HuH-7 (cell line): ENCODE data around the gene TBL1Y.
"Not testable (repeated sequence)": the region's sequence is repeated elsewhere in the genome, so short reads cannot be mapped to it uniquely, and the experiment has no call there.

ENCODE experiments used
- DNase-seq: peaks from one replicate; pipeline ENCODE4 v3.0.0; 2011; ENCODE audit warnings: low spot score

Gene TBL1Y

DNA sequence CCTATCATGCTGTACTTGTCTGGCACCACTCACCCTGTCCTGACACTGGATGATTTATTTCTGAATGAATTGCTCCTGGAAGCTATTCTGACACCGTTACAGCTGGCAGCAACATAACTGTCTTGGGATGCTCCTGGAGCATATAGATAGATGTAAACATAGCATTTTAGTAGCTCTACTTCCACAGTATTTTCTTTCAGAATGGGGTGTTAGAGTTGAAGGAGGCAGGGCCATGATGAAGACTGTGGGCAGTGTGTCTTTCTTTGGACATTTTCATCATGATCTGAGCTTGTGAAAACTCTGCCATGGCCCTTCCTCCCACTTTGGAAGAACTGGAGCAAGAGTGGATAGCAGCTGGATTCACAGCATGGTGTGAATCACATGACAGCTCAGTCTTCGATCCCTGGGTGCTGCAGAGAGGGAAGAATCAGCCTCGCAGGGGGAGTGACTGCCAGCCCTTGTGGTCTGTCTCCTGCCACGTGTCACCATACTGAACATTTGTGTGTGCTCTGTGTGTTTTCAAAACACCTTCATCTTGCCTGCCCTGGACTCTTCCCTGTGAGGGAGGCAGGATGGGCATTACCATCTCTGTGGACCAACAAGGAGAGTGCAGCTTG, 61.9 kb downstream of the TBL1Y start:
- DNase-seq = no peak

DNA sequence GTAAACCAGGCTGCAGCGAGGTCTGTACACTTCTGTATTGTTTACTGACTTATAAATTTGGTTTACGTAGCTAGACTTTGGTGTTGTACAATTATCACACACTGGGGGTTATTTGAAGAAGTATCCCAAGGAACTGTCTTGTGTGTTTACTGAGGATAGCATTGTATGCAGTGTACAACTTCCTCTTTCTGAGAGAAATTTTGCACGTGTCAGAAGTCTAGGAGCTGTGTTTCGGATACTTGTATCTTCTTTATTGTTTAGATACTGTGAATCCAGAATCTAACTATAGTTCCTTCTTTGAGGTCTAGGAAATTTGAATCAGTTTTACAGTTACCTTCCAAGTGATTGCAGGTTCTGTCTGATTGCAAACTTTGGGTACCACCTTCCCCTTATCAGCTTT, 64.5 kb downstream of the TBL1Y start:
- DNase-seq = no peak

DNA sequence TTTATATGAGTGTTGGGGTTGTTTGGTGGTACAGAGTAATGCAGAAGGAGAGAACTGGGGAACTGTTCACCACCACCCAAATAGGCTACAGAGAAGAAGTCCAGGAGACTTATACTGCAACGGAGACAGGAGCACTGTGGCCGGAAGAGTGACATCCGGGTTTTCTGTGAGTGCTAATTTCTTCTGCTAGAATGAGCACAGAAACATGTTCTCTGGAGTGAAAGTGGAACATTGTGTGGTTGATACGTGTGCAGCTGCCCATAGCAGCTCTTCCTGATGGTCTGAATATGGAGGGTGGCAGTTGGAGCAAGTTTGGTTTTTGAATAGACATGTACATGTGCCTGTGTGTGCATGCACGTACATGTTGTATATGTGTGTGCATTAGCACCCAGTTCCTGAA, 67.3 kb downstream of the TBL1Y start:
- DNase-seq = no peak

DNA sequence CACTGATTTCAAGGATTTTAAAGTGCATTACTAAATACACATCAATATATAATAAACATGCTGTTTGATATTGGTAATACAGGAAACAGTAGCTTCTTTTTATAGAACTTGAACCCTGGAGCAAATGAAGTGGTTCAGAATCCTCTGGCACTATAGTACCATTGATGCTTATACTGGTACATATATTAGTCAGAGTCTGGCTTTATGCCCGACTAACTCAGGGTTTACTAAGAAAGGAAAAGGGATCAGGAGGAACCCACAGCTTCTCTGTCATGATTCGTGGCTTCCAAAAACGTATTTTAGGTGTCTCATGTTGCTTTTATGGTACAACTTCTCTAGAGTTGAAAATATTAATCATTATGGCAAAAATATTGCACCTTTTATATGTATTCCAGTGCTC, 72.7 kb downstream of the TBL1Y start:
- no peak for DNase-seq

DNA sequence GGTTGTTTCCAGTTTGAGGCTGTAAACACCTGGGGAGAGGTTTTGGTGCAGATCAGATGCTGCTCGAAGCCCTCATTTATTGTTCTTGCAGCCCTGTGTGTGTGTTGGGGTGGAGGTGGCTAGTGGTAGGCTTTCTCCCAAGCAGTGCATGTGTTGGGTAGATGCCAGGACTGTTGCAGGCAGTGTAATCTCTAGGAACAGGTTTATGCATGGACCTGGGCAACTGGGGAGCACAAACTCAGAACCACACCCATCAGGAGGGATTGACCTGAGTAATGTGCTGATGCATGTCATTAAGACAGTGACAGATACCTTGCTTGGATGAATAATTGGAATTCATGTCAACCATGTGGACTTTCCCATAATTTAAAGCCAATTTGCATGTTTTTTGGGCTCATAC, 77.3 kb downstream of the TBL1Y start:
- DNase-seq = no peak

DNA sequence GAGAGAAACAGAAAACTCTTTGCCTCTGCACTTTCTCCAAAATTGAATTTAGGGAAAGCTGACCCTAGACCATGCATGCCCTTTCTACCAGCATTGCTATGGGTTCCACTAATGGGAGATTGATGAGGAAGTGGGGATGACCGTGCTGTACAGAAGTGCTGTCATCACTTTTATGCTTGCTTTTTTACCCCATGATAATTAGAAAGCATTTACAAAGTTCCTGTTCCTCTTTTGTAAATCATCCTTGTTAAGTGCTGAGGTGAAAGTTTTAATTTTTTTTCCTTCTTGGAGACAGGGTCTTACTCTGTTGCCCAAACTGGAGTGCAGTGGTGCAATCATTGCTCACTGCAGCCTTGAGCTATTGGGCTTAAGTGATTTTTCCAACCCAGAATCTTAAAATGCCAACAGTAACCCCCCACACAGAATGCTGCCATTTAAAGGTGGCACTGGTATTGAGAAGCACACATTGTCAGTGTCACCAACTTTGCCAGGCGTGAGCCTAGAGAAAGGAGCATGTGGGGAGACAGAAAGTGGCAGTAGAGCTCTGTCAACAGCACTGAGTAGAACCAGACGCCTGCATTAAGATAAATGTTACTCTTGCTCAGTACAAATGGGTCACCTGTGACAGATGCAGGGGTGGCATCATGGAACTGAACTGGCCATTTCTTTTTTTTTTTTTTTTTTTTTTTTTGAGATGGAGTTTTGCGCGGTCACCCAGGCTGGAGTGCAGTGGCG, 79.6 kb downstream of the TBL1Y start:
- no peak for DNase-seq

DNA sequence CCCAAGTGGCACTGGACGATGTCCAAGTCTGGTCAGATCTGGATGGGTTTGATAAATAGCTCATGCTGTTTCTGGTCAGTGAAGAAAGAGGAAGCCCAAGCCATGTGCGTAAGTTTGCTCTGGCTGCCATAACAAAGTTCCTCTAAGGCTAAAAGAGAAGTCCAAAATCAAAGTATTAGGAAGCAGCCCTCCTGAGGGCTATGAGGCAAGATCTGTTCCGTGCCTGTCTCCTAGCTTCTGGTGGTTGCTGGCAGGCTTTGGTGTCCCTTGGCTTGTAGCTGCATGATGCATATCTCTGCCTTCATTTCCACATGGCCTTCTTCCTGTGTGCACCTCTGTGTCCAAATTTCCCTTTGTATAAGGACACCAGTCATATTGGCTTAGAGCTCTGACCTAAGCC, 81.5 kb downstream of the TBL1Y start:
- no peak for DNase-seq

DNA sequence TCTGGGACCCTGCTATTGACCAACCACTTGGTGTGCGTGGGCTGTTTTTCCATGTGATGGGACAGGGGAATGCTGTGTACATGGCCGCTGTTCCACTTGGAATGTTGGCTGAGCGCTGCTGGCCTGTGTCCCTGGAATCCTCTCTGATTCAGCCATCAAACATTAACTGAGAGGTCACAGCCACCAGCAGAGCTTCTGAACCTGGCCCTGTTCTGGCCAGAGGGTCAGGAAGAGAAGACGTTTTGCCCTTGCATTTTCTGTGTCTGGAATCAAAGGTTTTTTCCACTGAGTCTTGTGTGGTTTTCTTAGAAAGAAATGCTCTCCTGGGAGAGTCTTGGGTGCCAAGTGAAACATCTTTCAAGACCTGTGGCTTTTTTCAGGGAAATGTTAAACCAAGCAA, 85.5 kb downstream of the TBL1Y start:
- no peak for DNase-seq

DNA sequence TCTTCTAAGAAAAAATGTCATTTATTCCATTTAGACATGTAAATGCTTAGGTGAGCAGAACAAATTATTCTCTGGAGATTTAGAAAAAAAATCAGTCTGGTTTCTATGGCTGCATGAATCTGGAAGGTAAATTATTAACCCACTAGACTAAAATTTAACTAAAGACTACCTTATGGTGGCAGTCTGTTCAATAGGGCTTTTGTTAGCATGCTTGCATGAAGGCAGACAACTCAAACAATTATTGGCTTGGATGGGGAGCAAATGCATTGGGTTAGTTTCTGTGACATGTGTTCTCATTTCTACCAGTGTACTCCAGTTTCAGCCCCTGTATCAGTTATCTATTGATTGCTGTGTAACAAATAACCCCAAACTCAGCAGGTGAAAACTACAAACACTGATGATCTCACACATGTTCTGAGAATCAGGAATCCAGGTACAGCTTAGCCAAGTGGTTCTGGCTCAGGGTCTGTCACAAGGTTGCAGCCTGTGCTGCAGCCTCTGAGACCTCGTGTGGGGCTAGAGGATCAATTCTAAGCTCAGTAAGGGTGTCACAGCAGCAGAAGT, 87.1 kb downstream of the TBL1Y start:
- no peak for DNase-seq

DNA sequence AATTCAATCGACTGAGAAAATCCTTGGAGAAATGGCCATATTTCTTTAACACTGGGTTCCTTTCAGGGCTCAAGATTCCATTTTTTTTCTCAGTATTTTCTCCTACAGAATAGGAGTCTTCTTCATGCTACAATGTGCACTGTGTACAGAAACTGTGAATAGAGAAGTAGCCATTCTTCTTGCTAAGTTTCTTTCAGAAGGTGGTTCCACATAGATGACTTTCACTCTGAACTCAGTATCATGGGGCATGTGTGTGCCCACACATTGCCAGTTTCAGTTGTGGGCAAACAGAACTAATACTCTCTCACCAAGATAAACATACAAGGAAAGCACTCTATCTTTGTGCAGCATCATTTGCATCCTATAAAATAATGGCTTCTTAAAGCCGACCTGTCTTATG, 89.4 kb downstream of the TBL1Y start:
- no peak for DNase-seq

DNA sequence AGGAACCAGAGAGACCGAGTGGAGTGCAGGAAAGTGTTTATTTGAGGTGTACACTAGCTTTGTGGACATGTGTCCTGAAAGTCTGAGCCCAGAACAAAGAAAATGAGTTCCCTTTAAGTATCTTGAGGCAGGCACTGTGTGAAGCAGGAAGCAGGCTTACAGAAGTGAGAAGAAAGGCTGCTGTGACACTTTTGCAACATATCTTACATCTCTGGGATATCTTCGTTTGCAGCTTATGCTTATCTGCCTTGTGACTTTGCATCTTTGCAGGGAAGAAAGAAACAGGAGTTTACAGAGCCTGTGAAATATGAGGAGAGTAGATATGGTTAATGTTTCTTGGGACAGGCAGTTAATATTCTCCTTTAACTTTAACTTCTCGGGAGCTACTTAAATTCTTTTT, 92.1 kb downstream of the TBL1Y start:
- no peak for DNase-seq

DNA sequence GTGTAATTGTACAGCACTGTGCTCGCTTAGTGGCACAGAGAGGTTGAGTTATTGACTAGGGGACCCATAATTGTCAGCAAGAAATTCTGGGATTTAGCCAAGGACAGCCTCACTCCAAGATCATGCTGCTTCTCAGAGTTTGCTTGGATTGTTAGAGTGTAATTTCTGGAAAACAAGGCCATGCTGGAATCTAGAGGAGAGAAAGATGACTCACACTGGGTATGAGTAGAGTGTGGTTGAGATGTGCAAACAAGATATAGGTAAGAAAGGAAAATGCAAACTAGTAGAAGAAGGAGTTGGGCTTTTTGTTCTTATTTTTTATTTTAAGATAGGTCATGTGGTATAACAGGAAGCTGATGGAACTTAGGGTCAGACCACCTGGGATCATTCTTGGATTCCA, 97.4 kb downstream of the TBL1Y start:
- no peak for DNase-seq

DNA sequence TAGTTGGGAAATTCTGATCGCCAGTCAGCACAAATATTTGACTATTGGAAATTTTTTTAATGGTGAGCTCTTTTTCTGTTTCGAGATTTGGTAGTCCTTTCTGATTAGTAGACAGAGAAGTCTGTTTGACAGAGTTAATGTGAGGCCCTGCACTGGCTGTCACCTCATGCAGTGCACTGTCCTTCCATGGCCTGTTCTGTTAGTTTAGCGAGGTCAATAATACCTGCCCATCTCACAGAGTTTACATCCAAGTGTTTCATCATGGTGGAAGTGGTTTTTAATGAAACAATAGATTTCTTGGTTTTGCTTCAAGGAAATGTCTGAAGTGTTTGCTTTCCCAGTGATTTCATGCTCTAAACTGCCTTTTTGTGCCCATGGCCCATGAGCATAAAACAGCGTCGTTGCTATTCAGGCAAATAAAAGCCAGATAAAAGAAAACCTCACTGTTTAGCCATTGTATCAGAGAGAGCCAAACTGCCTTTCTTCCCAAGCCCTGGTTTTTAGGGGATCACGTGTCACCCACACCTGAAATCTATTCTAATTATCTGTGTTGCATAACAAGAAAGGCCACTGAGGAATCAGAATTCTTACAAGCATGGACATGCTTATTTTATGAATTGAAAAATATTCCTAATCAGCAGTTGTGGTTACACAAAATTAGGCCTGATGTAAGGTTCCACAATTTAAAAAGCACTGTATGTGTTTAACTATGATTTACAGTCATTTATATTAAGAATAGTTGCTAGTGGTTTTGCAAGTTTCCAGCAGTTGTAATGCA, 98.3 kb downstream of the TBL1Y start:
- DNase-seq = no peak

DNA sequence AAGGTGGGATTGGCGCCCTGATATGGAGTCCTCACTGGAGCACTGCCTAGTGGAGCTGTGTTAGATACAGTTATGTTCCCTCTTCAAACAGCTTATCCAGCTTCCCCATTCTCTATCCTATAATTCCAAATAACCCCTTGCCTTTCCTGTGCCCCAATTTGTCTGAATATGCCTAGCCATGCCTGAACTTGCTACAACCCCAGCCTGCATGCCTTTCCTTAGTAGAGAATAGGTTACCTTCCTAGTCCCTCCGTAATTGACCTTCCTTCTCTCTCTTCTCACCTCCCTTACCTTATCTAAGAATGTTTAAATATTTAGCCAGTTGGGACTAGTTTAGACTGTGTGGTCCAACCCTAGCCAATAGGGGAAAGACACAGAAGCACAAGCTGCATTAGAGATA, 102.6 kb downstream of the TBL1Y start:
- DNase-seq = no peak

DNA sequence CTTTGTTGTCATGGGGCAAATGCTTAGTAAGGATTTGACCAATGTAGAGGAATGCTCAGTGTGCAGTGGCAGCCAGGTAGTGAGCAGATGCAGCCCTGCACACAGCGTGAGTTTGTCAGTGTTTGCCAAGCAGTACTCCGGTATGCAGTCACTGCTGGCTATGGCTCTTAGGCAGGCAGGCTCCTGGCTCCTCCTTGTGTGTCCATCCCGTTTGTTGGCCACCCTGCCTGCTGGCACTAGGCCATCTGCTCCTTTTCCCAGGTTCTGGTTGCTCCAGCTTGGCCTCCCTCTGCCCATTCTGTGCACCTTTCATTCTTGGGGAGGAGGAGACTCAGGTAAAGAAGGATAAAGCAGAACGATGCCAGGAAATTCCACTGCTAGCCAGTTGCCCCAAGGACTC, 106.0 kb downstream of the TBL1Y start:
- no peak for DNase-seq

DNA sequence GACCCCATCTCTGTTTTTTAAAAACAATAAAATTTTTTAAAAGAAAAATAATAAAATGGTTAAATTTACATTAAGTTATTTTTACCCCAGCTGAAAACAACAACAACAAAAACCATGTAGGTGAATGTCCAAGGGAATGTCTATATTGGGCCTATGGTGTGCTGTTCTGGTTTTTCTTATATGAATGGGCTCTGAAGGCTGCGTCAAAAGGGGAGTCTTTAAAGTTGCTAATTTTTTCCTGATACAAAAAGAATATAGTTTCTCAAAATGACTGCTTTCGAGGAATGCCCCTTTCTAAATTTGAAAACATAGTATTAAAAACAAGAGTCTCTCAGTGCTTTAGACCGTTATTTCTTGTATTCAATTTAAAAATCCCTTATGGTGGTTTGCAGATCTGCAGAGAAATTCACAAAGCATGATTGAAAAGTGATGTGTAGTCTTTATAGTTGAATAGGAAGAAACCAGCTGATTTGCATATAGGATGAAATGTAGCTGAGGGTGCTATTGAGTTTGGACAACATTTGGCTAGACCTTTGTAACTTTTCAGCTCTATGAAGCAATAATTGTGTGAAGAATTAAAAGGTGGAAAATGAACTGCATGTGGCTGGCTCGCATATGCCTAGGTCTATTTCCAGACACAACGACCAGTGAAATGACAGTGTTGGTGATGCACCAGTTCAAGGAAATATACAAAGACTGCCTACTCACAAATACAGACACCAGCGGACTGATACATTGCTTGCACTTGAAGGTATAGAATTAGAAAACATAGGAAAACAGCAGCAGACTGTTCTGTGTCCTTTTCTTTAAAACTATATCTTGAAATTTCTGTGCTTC, 107.0 kb downstream of the TBL1Y start:
- no peak for DNase-seq

DNA sequence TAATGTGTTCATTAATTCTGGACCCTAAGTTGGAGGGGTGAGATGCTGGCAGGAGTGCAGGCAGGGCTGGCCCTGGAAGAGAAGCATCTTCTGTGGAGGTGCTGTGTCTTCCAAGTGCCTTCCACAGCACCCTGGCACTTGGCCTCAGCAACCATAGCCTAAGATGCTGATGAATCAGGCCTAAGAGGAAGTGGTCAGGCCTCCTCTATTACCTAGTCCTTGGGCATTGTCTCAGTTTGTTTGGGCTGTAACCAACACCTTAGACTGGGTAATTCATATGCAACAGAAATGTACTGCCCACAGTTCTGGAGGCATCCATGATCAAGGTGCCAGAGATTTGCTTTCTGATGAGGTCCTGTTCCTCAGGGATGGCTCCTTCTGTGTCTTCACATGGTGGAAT, 128.5 kb downstream of the TBL1Y start:
- no peak for DNase-seq

DNA sequence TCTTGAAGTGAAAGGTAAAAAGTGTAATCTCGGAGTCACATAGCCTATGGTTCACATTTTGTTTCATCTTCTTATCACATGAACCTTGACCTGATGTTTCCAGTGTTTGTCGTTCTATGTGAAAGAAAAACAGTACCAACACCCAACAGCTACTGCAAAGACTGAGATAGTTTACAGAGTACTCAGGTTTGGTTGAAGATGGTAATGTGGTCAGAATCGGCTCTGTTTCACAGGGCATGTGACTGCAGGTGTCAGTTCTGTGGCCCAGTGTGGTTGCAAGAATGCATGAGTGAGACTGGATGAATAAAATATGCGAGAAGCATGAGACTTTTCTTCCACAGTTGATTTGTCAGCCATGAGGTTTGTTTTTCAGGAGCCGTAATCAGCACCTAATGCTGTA, 130.2 kb downstream of the TBL1Y start:
- no peak for DNase-seq

DNA sequence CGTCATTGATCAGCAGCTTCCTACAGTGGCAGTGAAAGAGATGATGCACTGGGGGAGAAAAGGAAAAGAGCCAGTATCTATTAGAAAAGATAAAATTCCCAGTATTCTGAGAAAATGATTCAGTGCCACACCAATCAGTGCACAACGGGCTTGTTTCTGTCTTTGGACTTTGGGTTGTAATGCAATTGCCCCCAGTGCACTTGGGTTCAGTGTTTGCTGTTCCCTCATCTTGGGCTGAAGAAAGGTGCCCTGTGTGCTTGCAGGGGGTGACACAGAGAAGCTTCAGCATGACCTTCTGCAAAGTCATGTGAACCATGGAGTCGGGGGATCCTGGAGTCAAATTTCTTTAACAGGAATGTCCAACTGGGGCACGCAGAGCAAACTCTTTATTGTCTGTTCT, 131.5 kb downstream of the TBL1Y start:
- DNase-seq = no peak

DNA sequence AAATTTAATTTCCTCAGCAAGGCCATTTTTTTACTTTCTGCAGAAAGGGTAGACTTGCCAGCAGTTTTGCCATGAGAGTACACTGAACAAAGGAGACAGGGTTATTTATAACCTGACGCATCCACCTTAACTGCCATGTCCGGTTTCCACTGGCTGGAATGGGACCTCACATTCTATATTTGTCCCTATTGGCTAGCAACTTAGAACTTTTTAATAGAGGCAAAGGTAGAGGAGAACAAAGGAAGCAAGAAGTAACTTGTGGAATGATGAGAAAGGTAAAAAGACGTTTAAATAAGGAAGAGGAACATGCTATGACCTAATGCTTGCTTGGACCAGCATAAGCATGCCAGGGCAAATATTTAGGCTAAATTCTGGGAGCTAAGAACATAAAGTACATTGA, 142.0 kb downstream of the TBL1Y start:
- DNase-seq = not testable (repeated sequence)

DNA sequence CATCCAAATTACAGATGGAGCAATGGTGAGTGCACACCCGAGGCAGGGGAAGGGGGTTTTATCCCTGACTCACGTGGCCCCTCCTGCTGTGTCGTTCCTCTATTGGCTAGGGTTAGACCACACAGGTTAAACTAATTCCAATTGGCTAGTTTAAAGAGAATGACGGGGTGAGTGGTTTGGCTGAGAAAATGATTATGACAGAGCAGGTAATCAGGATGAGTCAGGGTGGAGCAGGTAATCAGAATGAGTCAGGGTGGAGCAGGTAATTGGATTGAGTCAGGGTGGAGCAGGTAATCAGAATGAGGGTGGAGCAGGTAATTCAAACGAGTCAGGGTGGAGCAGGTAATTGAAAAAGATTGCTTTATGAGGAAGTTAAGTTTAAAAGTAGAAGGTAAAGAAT, 146.4 kb downstream of the TBL1Y start:
- no peak for DNase-seq

DNA sequence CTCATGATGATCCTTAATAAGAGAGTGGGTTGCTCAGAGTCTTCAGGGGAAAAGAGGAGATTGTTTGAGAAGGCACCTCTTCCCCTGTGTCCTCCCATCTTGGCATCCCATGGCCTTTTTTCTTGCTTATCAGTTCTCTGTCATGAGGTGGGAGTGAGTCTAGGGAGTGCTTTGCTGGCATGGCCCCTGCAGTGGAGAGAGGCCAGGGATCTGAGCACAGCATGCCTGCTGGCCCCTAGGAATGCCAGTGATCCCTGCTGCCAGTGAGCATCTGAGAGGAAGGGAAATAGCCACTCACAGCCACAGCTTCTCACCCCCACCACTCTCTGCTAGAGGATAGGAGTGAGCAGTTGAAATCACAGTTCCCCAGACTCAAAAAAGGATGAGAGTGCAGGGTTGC, 168.2 kb downstream of the TBL1Y start:
- DNase-seq = no peak
